ENCODE measurements around the gene ZDHHC9.

- no peak for TF ChIP-seq CTCF (IDR thresholded peaks at IDR 0.05; ENCODE audit: low read length)
- TF ChIP-seq EZH2 (optimal IDR thresholded peaks at IDR 0.05; ENCODE audit: low read depth, low read length): no peak
These were observed 66.3 kb downstream of the ZDHHC9 start for GRCh38 chrX:129777218-129778030.

Measured in MM.1S (cell line).